WTC11 (cell line): ENCODE results near the gene CACNA2D4. TPM values are rescaled to one million over a fixed set of nuclear protein-coding genes. Genes with fewer than 3 reads are reported as not detected.

Experiments used
- ATAC-seq: fragments of 200-7000 bp; cut with Tn5 transposase; 2 replicates; pipeline ENCODE4 v1.10.0; 2021; ENCODE audit warnings: mild to moderate bottlenecking, moderate library complexity
- CTCF ChIA-PET: fragments of 300-600 bp; sonication (Branson Sonifier 250); formaldehyde crosslinking; loops from one replicate; lab custom pipeline; 2021; ENCODE audit warnings: antibody characterized with exemption; lab: Charles Lee
- POLR2A ChIA-PET: fragments of 350-600 bp; sonication (Branson Sonifier 250); formaldehyde crosslinking; loops from one replicate; lab custom pipeline; 2021; ENCODE audit warnings: antibody characterized with exemption; lab: Charles Lee
- DNase-seq: peaks from one replicate; pipeline ENCODE4 v3.0.0; 2021; ENCODE audit warnings: low spot score
- H3K27ac Mint-ChIP-seq: 2 replicates; pipeline ENCODE4 v1.8.0; 2021; ENCODE audit warnings: mixed read lengths
- H3K27me3 Mint-ChIP-seq: 2 replicates; pipeline ENCODE4 v1.8.0; 2021; ENCODE audit warnings: low read depth, mild to moderate bottlenecking, moderate library complexity, mixed read lengths
- H3K36me3 Mint-ChIP-seq: 2 replicates; pipeline ENCODE4 v1.8.0; 2021; ENCODE audit warnings: mixed read lengths
- H3K4me1 Mint-ChIP-seq: 2 replicates; pipeline ENCODE4 v1.8.0; 2022; ENCODE audit warnings: mixed read lengths
- H3K4me3 Mint-ChIP-seq: 2 replicates; pipeline ENCODE4 v1.8.0; 2021; ENCODE audit warnings: mild to moderate bottlenecking, moderate library complexity, mixed read lengths
- H3K9me3 Mint-ChIP-seq: 2 replicates; pipeline ENCODE4 v1.8.0; 2021; ENCODE audit warnings: mixed read lengths
- ELF4 ChIP-seq: sonication (generic); formaldehyde crosslinking; IDR thresholded peaks from 2 replicates; pipeline ENCODE4 v1.8.1; 2022; ENCODE audit warnings: low read depth, mild to moderate bottlenecking, moderate library complexity, missing genetic modification reagents
- EMX1 ChIP-seq: fragments of 250-450 bp; sonication (Bioruptor Pico); IDR thresholded peaks from 2 replicates; pipeline ENCODE4 v1.8.0; 2021; ENCODE audit warnings: mild to moderate bottlenecking
- ETV6 ChIP-seq: sonication (generic); formaldehyde crosslinking; IDR thresholded peaks from 2 replicates; pipeline ENCODE4 v1.8.1; 2022; ENCODE audit warnings: mild to moderate bottlenecking, missing genetic modification reagents
- MXD4 ChIP-seq: fragments of 250-450 bp; sonication (Bioruptor Pico); IDR thresholded peaks from 2 replicates; pipeline ENCODE4 v1.8.0; 2021; ENCODE audit warnings: mild to moderate bottlenecking, moderate library complexity, borderline replicate concordance
- PRRX2 ChIP-seq: fragments of 250-450 bp; sonication (Bioruptor Pico); IDR thresholded peaks from 2 replicates; pipeline ENCODE4 v1.8.0; 2021; ENCODE audit warnings: mild to moderate bottlenecking
- RELA ChIP-seq: sonication (generic); formaldehyde crosslinking; IDR thresholded peaks from 2 replicates; pipeline ENCODE4 v1.8.1; 2022; ENCODE audit warnings: missing genetic modification reagents, mild to moderate bottlenecking, borderline replicate concordance
- RORB ChIP-seq: fragments of 250-450 bp; sonication (Bioruptor Pico); IDR thresholded peaks from 2 replicates; pipeline ENCODE4 v1.9.0; 2021; ENCODE audit warnings: mild to moderate bottlenecking
- TCF7 ChIP-seq: sonication (generic); formaldehyde crosslinking; IDR thresholded peaks from 2 replicates; pipeline ENCODE4 v1.8.0; 2022; ENCODE audit warnings: mild to moderate bottlenecking, low read depth, missing genetic modification reagents, moderate library complexity
- TEAD1 ChIP-seq: sonication (generic); formaldehyde crosslinking; IDR thresholded peaks from 2 replicates; pipeline ENCODE4 v1.8.0; 2022; ENCODE audit warnings: mild to moderate bottlenecking, missing genetic modification reagents
- TEAD4 ChIP-seq: sonication (generic); formaldehyde crosslinking; IDR thresholded peaks from 2 replicates; pipeline ENCODE4 v1.8.0; 2022; ENCODE audit warnings: mild to moderate bottlenecking, missing genetic modification reagents
- ZNF263 ChIP-seq: sonication (generic); formaldehyde crosslinking; IDR thresholded peaks from 2 replicates; pipeline ENCODE4 v1.8.1; 2022; ENCODE audit warnings: low read depth, mild to moderate bottlenecking, moderate library complexity, missing genetic modification reagents
- ZNF416 ChIP-seq: fragments of 250-450 bp; sonication (Bioruptor Pico); IDR thresholded peaks from 2 replicates; pipeline ENCODE4 v1.9.0; 2021; ENCODE audit warnings: mild to moderate bottlenecking, inconsistent platforms
- total RNA-seq: library from RNA; stranded (reverse); gene quantifications from 3 replicates; pipeline ENCODE4 v1.2.3, GENCODE V29; 2021
- TF ChIP-seq, protein P1 (sequence below): sonication (generic); formaldehyde crosslinking; IDR thresholded peaks from 2 replicates; pipeline ENCODE4 v1.8.0; 2023; ENCODE audit warnings: missing genetic modification reagents, mild to moderate bottlenecking, borderline replicate concordance
- TF ChIP-seq, protein P2 (sequence below): sonication (generic); formaldehyde crosslinking; IDR thresholded peaks from 2 replicates; pipeline ENCODE4 v1.8.1; 2022; ENCODE audit warnings: mild to moderate bottlenecking, missing genetic modification reagents, moderate library complexity, borderline replicate concordance
- TF ChIP-seq, protein P3 (sequence below): sonication (generic); formaldehyde crosslinking; IDR thresholded peaks from 2 replicates; pipeline ENCODE4 v1.8.0; 2023; ENCODE audit warnings: missing genetic modification reagents
- TF ChIP-seq, protein P4 (sequence below): fragments of 200-600 bp; IDR thresholded peaks from 2 replicates; pipeline ENCODE4 v1.8.0; 2022; ENCODE audit warnings: antibody characterized with exemption
- TF ChIP-seq, protein P5 (sequence below): sonication (generic); formaldehyde crosslinking; IDR thresholded peaks from 2 replicates; pipeline ENCODE4 v1.8.1; 2022; ENCODE audit warnings: mild to moderate bottlenecking, moderate library complexity, missing genetic modification reagents
- TF ChIP-seq, protein P6 (sequence below): sonication (generic); formaldehyde crosslinking; IDR thresholded peaks from 2 replicates; pipeline ENCODE4 v1.8.0; 2023; ENCODE audit warnings: mild to moderate bottlenecking, missing genetic modification reagents

CACNA2D4 gene
- total RNA-seq, 1 experiment from 2014 or later: 0.04 TPM

DNA sequence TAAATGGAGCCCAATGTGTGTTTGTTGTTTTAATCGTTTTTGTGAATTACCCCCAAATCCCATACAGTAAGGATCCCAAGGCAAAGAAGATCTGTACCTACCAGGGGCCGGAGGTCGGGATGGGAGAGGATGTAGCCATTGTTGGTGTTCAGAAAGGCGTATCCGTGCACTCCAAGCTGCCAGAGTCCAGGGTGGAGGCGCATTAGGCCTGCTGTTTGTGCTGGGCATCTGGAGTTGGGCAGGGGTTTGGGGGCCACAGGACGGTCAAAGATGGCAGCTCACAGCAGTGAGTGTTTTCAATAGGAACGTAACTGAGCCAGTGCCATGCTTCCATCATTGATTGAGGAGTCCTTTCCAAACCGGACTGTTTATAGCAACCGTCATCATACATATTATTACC, 40.2 kb downstream of the CACNA2D4 start (continued):
- no peak for TF ChIP-seq ZNF416 (CRISPR knock-in tag)
- TF ChIP-seq, protein P1, sequence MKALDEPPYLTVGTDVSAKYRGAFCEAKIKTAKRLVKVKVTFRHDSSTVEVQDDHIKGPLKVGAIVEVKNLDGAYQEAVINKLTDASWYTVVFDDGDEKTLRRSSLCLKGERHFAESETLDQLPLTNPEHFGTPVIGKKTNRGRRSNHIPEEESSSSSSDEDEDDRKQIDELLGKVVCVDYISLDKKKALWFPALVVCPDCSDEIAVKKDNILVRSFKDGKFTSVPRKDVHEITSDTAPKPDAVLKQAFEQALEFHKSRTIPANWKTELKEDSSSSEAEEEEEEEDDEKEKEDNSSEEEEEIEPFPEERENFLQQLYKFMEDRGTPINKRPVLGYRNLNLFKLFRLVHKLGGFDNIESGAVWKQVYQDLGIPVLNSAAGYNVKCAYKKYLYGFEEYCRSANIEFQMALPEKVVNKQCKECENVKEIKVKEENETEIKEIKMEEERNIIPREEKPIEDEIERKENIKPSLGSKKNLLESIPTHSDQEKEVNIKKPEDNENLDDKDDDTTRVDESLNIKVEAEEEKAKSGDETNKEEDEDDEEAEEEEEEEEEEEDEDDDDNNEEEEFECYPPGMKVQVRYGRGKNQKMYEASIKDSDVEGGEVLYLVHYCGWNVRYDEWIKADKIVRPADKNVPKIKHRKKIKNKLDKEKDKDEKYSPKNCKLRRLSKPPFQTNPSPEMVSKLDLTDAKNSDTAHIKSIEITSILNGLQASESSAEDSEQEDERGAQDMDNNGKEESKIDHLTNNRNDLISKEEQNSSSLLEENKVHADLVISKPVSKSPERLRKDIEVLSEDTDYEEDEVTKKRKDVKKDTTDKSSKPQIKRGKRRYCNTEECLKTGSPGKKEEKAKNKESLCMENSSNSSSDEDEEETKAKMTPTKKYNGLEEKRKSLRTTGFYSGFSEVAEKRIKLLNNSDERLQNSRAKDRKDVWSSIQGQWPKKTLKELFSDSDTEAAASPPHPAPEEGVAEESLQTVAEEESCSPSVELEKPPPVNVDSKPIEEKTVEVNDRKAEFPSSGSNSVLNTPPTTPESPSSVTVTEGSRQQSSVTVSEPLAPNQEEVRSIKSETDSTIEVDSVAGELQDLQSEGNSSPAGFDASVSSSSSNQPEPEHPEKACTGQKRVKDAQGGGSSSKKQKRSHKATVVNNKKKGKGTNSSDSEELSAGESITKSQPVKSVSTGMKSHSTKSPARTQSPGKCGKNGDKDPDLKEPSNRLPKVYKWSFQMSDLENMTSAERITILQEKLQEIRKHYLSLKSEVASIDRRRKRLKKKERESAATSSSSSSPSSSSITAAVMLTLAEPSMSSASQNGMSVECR (CRISPR knock-in tag): no peak
- no peak for TF ChIP-seq TEAD4 (CRISPR knock-in tag)
- TF ChIP-seq, protein P2, sequence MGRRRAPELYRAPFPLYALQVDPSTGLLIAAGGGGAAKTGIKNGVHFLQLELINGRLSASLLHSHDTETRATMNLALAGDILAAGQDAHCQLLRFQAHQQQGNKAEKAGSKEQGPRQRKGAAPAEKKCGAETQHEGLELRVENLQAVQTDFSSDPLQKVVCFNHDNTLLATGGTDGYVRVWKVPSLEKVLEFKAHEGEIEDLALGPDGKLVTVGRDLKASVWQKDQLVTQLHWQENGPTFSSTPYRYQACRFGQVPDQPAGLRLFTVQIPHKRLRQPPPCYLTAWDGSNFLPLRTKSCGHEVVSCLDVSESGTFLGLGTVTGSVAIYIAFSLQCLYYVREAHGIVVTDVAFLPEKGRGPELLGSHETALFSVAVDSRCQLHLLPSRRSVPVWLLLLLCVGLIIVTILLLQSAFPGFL (CRISPR knock-in tag): no peak
- no peak for TF ChIP-seq TEAD1
- no peak for TF ChIP-seq ETV6 (CRISPR knock-in tag)
- no peak for TF ChIP-seq ELF4 (CRISPR knock-in tag)

DNA sequence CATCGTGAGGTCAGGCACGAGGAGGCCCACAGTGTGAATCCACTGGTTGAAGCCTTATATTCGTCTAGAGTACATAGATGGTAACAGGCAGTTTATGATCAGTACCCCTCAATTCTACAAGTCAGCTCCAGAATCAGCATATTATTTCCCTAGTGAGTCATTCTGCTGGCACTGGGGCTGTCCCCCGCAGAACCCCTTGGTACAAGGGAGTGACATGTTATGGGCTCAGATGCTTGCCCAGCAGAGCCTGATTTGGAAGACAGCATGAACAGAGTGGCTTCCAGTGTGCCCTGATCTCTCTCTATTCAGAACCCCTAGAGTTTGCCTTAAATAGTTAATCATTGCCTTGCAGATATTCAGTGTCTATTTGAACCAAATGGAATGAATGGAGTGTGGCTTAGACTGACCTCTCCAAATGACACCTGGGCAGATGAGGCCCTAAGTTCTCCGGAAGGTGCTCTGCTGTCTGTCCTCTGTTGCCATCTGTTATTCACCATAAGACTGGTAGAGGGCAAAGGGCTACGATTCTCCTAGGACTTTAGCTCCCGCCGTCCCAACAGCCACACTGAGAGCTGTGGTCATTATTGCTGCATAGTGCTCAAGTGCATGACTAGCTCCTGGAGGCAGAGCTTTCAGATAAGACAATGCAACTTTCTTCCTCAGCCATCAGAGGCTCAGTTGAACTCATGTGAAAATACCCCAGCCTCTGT, 41.1 kb downstream of the CACNA2D4 start:
- ChIA-PET CTCF (interaction anchor here (0.8 kb wide), 1 partner anchor 38 kb away, joined by 3 read pairs; no protein-coding TSS in a partner anchor), POLR2A (no interaction called here)
- no peaks in the 10 kb centered on the region for H3K4me1 Mint-ChIP-seq
- H3K27me3 Mint-ChIP-seq: no peaks in the 10 kb centered on the region
- DNase-seq (no peak), ATAC-seq (no peak)
- H3K36me3 Mint-ChIP-seq: no peaks in the 10 kb centered on the region
- no peak overlapping the region for H3K4me3 Mint-ChIP-seq
- no peaks in the 10 kb centered on the region for H3K9me3 Mint-ChIP-seq
- no peak for TF ChIP-seq RORB (CRISPR knock-in tag)
- no peak for TF ChIP-seq PRRX2 (CRISPR knock-in tag)
- TF ChIP-seq, protein P3, sequence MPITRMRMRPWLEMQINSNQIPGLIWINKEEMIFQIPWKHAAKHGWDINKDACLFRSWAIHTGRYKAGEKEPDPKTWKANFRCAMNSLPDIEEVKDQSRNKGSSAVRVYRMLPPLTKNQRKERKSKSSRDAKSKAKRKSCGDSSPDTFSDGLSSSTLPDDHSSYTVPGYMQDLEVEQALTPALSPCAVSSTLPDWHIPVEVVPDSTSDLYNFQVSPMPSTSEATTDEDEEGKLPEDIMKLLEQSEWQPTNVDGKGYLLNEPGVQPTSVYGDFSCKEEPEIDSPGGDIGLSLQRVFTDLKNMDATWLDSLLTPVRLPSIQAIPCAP (CRISPR knock-in tag): no peak
- TF ChIP-seq, protein P4, sequence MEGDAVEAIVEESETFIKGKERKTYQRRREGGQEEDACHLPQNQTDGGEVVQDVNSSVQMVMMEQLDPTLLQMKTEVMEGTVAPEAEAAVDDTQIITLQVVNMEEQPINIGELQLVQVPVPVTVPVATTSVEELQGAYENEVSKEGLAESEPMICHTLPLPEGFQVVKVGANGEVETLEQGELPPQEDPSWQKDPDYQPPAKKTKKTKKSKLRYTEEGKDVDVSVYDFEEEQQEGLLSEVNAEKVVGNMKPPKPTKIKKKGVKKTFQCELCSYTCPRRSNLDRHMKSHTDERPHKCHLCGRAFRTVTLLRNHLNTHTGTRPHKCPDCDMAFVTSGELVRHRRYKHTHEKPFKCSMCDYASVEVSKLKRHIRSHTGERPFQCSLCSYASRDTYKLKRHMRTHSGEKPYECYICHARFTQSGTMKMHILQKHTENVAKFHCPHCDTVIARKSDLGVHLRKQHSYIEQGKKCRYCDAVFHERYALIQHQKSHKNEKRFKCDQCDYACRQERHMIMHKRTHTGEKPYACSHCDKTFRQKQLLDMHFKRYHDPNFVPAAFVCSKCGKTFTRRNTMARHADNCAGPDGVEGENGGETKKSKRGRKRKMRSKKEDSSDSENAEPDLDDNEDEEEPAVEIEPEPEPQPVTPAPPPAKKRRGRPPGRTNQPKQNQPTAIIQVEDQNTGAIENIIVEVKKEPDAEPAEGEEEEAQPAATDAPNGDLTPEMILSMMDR: no peak
- TF ChIP-seq, protein P5, sequence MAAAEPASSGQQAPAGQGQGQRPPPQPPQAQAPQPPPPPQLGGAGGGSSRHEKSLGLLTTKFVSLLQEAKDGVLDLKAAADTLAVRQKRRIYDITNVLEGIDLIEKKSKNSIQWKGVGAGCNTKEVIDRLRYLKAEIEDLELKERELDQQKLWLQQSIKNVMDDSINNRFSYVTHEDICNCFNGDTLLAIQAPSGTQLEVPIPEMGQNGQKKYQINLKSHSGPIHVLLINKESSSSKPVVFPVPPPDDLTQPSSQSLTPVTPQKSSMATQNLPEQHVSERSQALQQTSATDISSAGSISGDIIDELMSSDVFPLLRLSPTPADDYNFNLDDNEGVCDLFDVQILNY: no peak
- TF ChIP-seq, all 79 proteins: peak for 0
- no peak overlapping the region for H3K27ac Mint-ChIP-seq

DNA sequence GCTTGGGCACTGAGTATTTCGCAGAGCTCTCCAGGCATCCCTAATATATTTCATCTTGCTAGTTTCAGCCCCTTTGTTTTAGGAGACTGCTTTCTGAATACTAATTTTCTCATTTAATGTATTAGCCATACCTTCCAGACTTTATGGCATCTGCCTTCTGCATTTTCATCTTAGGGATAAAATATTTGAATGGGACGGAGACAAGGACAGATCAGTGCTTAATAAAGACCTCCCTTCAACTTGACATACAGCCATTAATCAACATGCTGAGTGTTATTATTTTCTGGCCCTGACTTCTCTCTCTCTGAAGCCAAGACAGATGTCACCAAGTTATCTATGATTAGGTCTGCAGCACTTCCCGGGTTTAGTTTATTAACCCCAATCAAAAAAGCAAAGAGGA, 42.4 kb downstream of the CACNA2D4 start:
- CTCF ChIA-PET: interaction anchor here (2.6 to 2.7 kb wide), 2 partner anchors 46 to 64 kb away, joined by 6 to 12 read pairs; no protein-coding TSS in a partner anchor
- ATAC-seq (no peak), DNase-seq (no peak)
- POLR2A ChIA-PET: no interaction called here
- no peak overlapping the region for H3K27ac Mint-ChIP-seq
- no peaks in the 10 kb centered on the region for H3K4me1 Mint-ChIP-seq
- no peaks in the 10 kb centered on the region; the same call in 1 of the 2 replicates for H3K27me3 Mint-ChIP-seq
- peaks cover 7% of the 10 kb centered on the region for H3K9me3 Mint-ChIP-seq
- H3K4me3 Mint-ChIP-seq: no peak overlapping the region
- H3K36me3 Mint-ChIP-seq: no peaks in the 10 kb centered on the region
- TF ChIP-seq MXD4 (no peak), EMX1 (no peak), RELA (no peak), ZNF263 (CRISPR knock-in tag) (no peak), TCF7 (CRISPR knock-in tag) (no peak)
- TF ChIP-seq, protein P3 (CRISPR knock-in tag): no peak
- TF ChIP-seq, protein P6, sequence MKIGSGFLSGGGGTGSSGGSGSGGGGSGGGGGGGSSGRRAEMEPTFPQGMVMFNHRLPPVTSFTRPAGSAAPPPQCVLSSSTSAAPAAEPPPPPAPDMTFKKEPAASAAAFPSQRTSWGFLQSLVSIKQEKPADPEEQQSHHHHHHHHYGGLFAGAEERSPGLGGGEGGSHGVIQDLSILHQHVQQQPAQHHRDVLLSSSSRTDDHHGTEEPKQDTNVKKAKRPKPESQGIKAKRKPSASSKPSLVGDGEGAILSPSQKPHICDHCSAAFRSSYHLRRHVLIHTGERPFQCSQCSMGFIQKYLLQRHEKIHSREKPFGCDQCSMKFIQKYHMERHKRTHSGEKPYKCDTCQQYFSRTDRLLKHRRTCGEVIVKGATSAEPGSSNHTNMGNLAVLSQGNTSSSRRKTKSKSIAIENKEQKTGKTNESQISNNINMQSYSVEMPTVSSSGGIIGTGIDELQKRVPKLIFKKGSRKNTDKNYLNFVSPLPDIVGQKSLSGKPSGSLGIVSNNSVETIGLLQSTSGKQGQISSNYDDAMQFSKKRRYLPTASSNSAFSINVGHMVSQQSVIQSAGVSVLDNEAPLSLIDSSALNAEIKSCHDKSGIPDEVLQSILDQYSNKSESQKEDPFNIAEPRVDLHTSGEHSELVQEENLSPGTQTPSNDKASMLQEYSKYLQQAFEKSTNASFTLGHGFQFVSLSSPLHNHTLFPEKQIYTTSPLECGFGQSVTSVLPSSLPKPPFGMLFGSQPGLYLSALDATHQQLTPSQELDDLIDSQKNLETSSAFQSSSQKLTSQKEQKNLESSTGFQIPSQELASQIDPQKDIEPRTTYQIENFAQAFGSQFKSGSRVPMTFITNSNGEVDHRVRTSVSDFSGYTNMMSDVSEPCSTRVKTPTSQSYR (CRISPR knock-in tag): no peak
